Transverse colon (tissue), 4 donors: ENCODE results near the gene EML6. TPM values are rescaled to one million over a fixed set of nuclear protein-coding genes. Genes with fewer than 3 reads are reported as not detected.

ENCODE experiments used
- DNase-seq: peaks from one replicate; pipeline ENCODE4 v3.0.0-alpha.2; 2019
- H3K27ac ChIP-seq, 4 donors: fragments of 200-600 bp; sonication (generic); 2 replicates each; pipeline ENCODE4 v1.5.1; 2016 to 2018; ENCODE audit warnings: inconsistent platforms in 4 of 4
- H3K27me3 ChIP-seq: fragments of 200-600 bp; sonication (generic); 2 replicates; pipeline ENCODE4 v1.5.1; 2017; ENCODE audit warnings: inconsistent platforms
- H3K36me3 ChIP-seq, 4 donors: fragments of 200-600 bp; sonication (generic); 2 replicates each; pipeline ENCODE4 v1.5.1; 2017 to 2019; ENCODE audit warnings: inconsistent platforms in 4 of 4
- H3K4me1 ChIP-seq, 4 donors: fragments of 200-600 bp; sonication (generic); 2 replicates each; pipeline ENCODE4 v1.5.1; 2017 to 2020; ENCODE audit warnings: inconsistent platforms in 4 of 4
- H3K4me3 ChIP-seq, 4 donors: fragments of 200-600 bp; sonication (generic); 1 replicate in 1 of 4; 2 replicates in 3 of 4; pipeline versions ENCODE4 v1.5.1 to v1.6.1; 2017 to 2019; ENCODE audit warnings: inconsistent platforms in 4 of 4
- H3K9me3 ChIP-seq, 2 donors: fragments of 200-600 bp; sonication (generic); 2 replicates each; pipeline ENCODE4 v1.5.1; 2017 to 2019; ENCODE audit warnings: inconsistent platforms in 2 of 2
- CTCF ChIP-seq, 5 experiments: fragments of 200-600 bp in 3 of 5; fragments of 450-650 bp in 2 of 5; sonication (generic) in 3 of 5; IDR thresholded peaks; 1 replicate in 2 of 5; 2 replicates in 3 of 5; pipeline ENCODE4 v1.5.1; 2016 to 2017; ENCODE audit warnings: antibody characterized with exemption in 5 of 5, inconsistent platforms in 3 of 5, mild to moderate bottlenecking in 2 of 5, moderate library complexity in 1 of 5
- EP300 ChIP-seq: sonication (generic); formaldehyde crosslinking; IDR thresholded peaks from one replicate; pipeline ENCODE4 v1.6.1; 2017; ENCODE audit warnings: antibody characterized with exemption, low read depth
- POLR2A ChIP-seq: fragments of 450-650 bp; IDR thresholded peaks from one replicate; pipeline ENCODE4 v1.6.1; 2016; ENCODE audit warnings: antibody characterized with exemption, mild to moderate bottlenecking, moderate library complexity
- POLR2AphosphoS5 ChIP-seq, 3 donors: sonication (generic); formaldehyde crosslinking; IDR thresholded peaks; one replicate each; pipeline ENCODE4 v1.6.1; 2016; ENCODE audit warnings: antibody characterized with exemption in 3 of 3
- WGBS, 2 donors: methylation state at CpG; one replicate each; pipeline ENCODE4 v1.1.5; 2018; ENCODE audit warnings: low coverage in 1 of 2; 5-methylcytosine and 5-hydroxymethylcytosine counted together
- in situ Hi-C, 4 donors: fragments of 200-750 bp; cut with MboI; loops; one replicate each; pipeline versions ENCODE4 v1.15.0 to v1.15.1; 2017; ENCODE audit warnings: low sequenced_read_pairs in 3 of 4, low pct_ligation_motif_present in 1 of 4, low pct_unique_long_range_greater_than_20kb in 1 of 4
- intact Hi-C: fragments of 100-400 bp; cut with DNase I; formaldehyde crosslinking; loops from one replicate; pipeline ENCODE4 v1.15.1; 2023; ENCODE audit warnings: low total_unique reads
- total RNA-seq, 4 donors: library from RNA; depleted of rRNA; stranded (reverse); fragments of >200 nt; gene quantifications; one replicate each; pipeline ENCODE4 v1.1.0, GENCODE V29; 2016

The EML6 gene
- total RNA-seq, 4 donors from 2014 or later: 1.5 to 8.2 (median 3.4) TPM

GRCh38 chr2:54960164-54960563 lies 236.7 kb downstream of the EML6 start:
- Histone ChIP-seq H3K27ac (no peak overlapping the region), H3K36me3 (no peaks in the 10 kb centered on the region), H3K4me3 (no peak overlapping the region), H3K4me1 (peaks cover 0 to 30% (median 3%) of the 10 kb centered on the region in 4 donors), H3K9me3 (no peaks in the 10 kb centered on the region), H3K27me3 (no peaks in the 10 kb centered on the region)
- in situ Hi-C loops: no loop called here
- no peak for DNase-seq
- no peak for TF ChIP-seq CTCF (IDR thresholded peaks at IDR 0.05)
- TF ChIP-seq EP300: no peak
- no peak for TF ChIP-seq POLR2A
- TF ChIP-seq POLR2AphosphoS5 (IDR thresholded peaks at IDR 0.05): no peak
- intact Hi-C loops: no loop called here
- WGBS, 2 donors: 80 to 100% methylated on average over 3 to 7 of the region's 7 CpGs

- no peak for DNase-seq
- no peaks in the 10 kb centered on the region for H3K9me3 ChIP-seq
- H3K27me3 ChIP-seq: no peaks in the 10 kb centered on the region
- no peaks in the 10 kb centered on the region for H3K36me3 ChIP-seq
- peaks cover 0 to 20% (median 3%) of the 10 kb centered on the region in 4 donors for H3K4me1 ChIP-seq
- in situ Hi-C loops: no loop called here
- 75 to 93% methylated on average over 2 to 13 of the region's 13 CpGs for WGBS, 2 donors
- intact Hi-C loops: no loop called here
- H3K27ac ChIP-seq: peak overlapping the region in 3 of 4 donors; percentile 22 to 69 (median 64)
- no peak overlapping the region for H3K4me3 ChIP-seq
- TF ChIP-seq EP300 (no peak), CTCF (IDR thresholded peaks at IDR 0.05) (no peak), POLR2A (no peak), POLR2AphosphoS5 (IDR thresholded peaks at IDR 0.05) (no peak)
Observed at GRCh38 chr2:54962511-54962910, 239.0 kb downstream of the EML6 start.

- in situ Hi-C loops: no loop called here
- H3K9me3 ChIP-seq: no peaks in the 10 kb centered on the region
- TF ChIP-seq POLR2A (no peak), POLR2AphosphoS5 (IDR thresholded peaks at IDR 0.05) (no peak), CTCF (IDR thresholded peaks at IDR 0.05) (no peak), EP300 (no peak)
- peak; percentile 34 for DNase-seq
- H3K4me3 ChIP-seq: no peak overlapping the region
- peak overlapping the region in 3 of 4 donors; percentile 22 to 69 (median 64) for H3K27ac ChIP-seq
- H3K4me1 ChIP-seq: peaks cover 0 to 20% (median 3%) of the 10 kb centered on the region in 4 donors
- no peaks in the 10 kb centered on the region for H3K36me3 ChIP-seq
- no peaks in the 10 kb centered on the region for H3K27me3 ChIP-seq
- WGBS, 2 donors: 40 to 63% methylated on average over 3 of the region's 3 CpGs
- intact Hi-C loops: no loop called here
Observed at GRCh38 chr2:54962935-54963440, 239.5 kb downstream of the EML6 start.

GRCh38 chr2:54963476-54963875 lies 240.0 kb downstream of the EML6 start:
- 83% methylated on average over 2 of the region's 2 CpGs; no CpG with 5 or more reads in 1 of the 2 donors for WGBS, 2 donors
- no peaks in the 10 kb centered on the region for H3K27me3 ChIP-seq
- peaks cover 0 to 20% (median 3%) of the 10 kb centered on the region in 4 donors for H3K4me1 ChIP-seq
- in situ Hi-C loops (no loop called here), intact Hi-C loops (no loop called here)
- no peak overlapping the region for H3K4me3 ChIP-seq
- H3K27ac ChIP-seq: peak overlapping the region in 2 of 4 donors; percentile 64 to 69
- no peaks in the 10 kb centered on the region for H3K36me3 ChIP-seq
- DNase-seq: no peak
- TF ChIP-seq POLR2AphosphoS5 (IDR thresholded peaks at IDR 0.05): no peak
- no peak for TF ChIP-seq EP300
- no peak for TF ChIP-seq CTCF (IDR thresholded peaks at IDR 0.05)
- TF ChIP-seq POLR2A: no peak
- no peaks in the 10 kb centered on the region for H3K9me3 ChIP-seq
